Right atrium auricular region (tissue), 2 donors: Measurements from ENCODE around the gene LINGO1. TPM values are rescaled to one million over a fixed set of nuclear protein-coding genes. Genes with fewer than 3 reads are reported as not detected.

Experiments used
- DNase-seq: peaks from one replicate; pipeline ENCODE4 v3.0.0-alpha.2; 2019; ENCODE audit warnings: low spot score
- H3K27ac ChIP-seq, 2 donors: fragments of 200-600 bp; sonication (generic); 1 replicate in 1 of 2; 2 replicates in 1 of 2; pipeline ENCODE4 v1.5.1; 2016 to 2019
- H3K27me3 ChIP-seq, 2 donors: fragments of 200-600 bp; sonication (generic); one replicate each; pipeline versions ENCODE4 v1.5.1 to v1.6.0; 2017 to 2019
- H3K36me3 ChIP-seq: fragments of 200-600 bp; sonication (generic); one replicate; pipeline ENCODE4 v1.5.1; 2016
- H3K4me1 ChIP-seq, 2 donors: fragments of 200-600 bp; sonication (generic); one replicate each; pipeline versions ENCODE4 v1.5.1 to v1.6.0; 2017 to 2019
- H3K4me3 ChIP-seq, 2 donors: fragments of 200-600 bp; sonication (generic); 1 replicate in 1 of 2; 2 replicates in 1 of 2; pipeline ENCODE4 v1.5.1; 2017 to 2019; ENCODE audit warnings: mild to moderate bottlenecking in 1 of 2, moderate library complexity in 1 of 2
- H3K9me3 ChIP-seq, 2 donors: fragments of 200-600 bp; sonication (generic); one replicate each; pipeline ENCODE4 v1.5.1; 2019
- CTCF ChIP-seq, 2 donors: fragments of 200-600 bp; sonication (generic); IDR thresholded peaks; one replicate each; pipeline ENCODE4 v1.5.1; 2019; ENCODE audit warnings: antibody characterized with exemption in 2 of 2
- total RNA-seq, 2 donors: library from RNA; depleted of rRNA; stranded (reverse); fragments of >200 nt; gene quantifications; one replicate each; pipeline ENCODE4 v1.1.0, GENCODE V29; 2016

LINGO1 gene
- total RNA-seq, 2 donors from 2014 or later = 7.0 to 9.4 TPM

GRCh38 chr15:77607111-77607893 is 25.4 kb downstream of the LINGO1 start:
- no peaks in the 10 kb centered on the region for H3K9me3 ChIP-seq
- no peaks in the 10 kb centered on the region for H3K27me3 ChIP-seq
- TF ChIP-seq CTCF (IDR thresholded peaks at IDR 0.05) = no peak
- peaks cover 0 to 8% of the 10 kb centered on the region in 2 donors for H3K4me1 ChIP-seq
- H3K4me3 ChIP-seq = no peak overlapping the region
- no peaks in the 10 kb centered on the region for H3K36me3 ChIP-seq
- H3K27ac ChIP-seq = peak overlapping the region in 1 of 2 donors; percentile 27
- DNase-seq = no peak

GRCh38 chr15:77606142-77607034 is 26.3 kb downstream of the LINGO1 start:
- no peak for DNase-seq
- no peaks in the 10 kb centered on the region for H3K36me3 ChIP-seq
- TF ChIP-seq CTCF (IDR thresholded peaks at IDR 0.05) = no peak
- H3K27ac ChIP-seq = peak overlapping the region in 1 of 2 donors; percentile 27
- H3K4me1 ChIP-seq = peaks cover 0 to 8% of the 10 kb centered on the region in 2 donors
- no peaks in the 10 kb centered on the region for H3K27me3 ChIP-seq
- no peak overlapping the region for H3K4me3 ChIP-seq
- H3K9me3 ChIP-seq = no peaks in the 10 kb centered on the region

GRCh38 chr15:77605547-77605946 is 27.2 kb downstream of the LINGO1 start:
- no peak for DNase-seq
- Histone ChIP-seq H3K4me3 (no peak overlapping the region), H3K36me3 (no peaks in the 10 kb centered on the region), H3K4me1 (peaks cover 0 to 8% of the 10 kb centered on the region in 2 donors), H3K27me3 (no peaks in the 10 kb centered on the region), H3K27ac (no peak overlapping the region), H3K9me3 (no peaks in the 10 kb centered on the region)
- TF ChIP-seq CTCF (IDR thresholded peaks at IDR 0.05) = no peak

GRCh38 chr15:77604973-77605372 is 27.7 kb downstream of the LINGO1 start:
- peaks cover 0 to 8% of the 10 kb centered on the region in 2 donors for H3K4me1 ChIP-seq
- H3K36me3 ChIP-seq = no peaks in the 10 kb centered on the region
- no peak for DNase-seq
- no peak overlapping the region for H3K4me3 ChIP-seq
- H3K9me3 ChIP-seq = no peaks in the 10 kb centered on the region
- no peak overlapping the region for H3K27ac ChIP-seq
- TF ChIP-seq CTCF (IDR thresholded peaks at IDR 0.05) = no peak
- H3K27me3 ChIP-seq = no peaks in the 10 kb centered on the region

GRCh38 chr15:77603611-77604336 is 28.9 kb downstream of the LINGO1 start:
- Histone ChIP-seq H3K36me3 (no peaks in the 10 kb centered on the region), H3K4me3 (no peak overlapping the region), H3K9me3 (no peaks in the 10 kb centered on the region), H3K4me1 (peaks cover 0 to 15% of the 10 kb centered on the region in 2 donors), H3K27me3 (no peaks in the 10 kb centered on the region), H3K27ac (no peak overlapping the region)
- no peak for TF ChIP-seq CTCF (IDR thresholded peaks at IDR 0.05)
- DNase-seq = no peak
